ENCODE data around the gene KDM4C.

DNA sequence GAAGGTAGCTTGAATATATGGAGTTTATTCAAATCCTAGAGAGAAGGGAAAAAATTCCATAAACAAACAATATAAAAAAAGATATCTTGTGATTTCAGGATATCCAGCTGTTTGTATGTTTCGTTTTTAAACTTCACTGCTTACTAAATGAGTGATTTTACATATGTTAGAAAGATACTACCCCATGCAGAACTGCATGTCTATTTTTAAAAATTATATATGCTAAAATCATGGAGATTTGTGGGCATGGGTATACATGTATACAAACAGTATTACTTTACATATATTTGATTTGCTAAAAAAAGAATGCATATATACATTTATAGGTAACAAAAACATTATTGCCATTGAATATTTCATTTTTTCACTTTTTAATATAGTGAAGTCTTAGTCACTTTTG lies 178.3 kb downstream of the KDM4C start:
- TF ChIP-seq, protein P1, sequence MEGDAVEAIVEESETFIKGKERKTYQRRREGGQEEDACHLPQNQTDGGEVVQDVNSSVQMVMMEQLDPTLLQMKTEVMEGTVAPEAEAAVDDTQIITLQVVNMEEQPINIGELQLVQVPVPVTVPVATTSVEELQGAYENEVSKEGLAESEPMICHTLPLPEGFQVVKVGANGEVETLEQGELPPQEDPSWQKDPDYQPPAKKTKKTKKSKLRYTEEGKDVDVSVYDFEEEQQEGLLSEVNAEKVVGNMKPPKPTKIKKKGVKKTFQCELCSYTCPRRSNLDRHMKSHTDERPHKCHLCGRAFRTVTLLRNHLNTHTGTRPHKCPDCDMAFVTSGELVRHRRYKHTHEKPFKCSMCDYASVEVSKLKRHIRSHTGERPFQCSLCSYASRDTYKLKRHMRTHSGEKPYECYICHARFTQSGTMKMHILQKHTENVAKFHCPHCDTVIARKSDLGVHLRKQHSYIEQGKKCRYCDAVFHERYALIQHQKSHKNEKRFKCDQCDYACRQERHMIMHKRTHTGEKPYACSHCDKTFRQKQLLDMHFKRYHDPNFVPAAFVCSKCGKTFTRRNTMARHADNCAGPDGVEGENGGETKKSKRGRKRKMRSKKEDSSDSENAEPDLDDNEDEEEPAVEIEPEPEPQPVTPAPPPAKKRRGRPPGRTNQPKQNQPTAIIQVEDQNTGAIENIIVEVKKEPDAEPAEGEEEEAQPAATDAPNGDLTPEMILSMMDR (conservative IDR thresholded peaks at IDR 0.05; ENCODE audit: low read depth, low read length), result no peak
- no peak for TF ChIP-seq EZH2 (IDR thresholded peaks at IDR 0.05; ENCODE audit: borderline replicate concordance, low read depth, low read length, poor library complexity, severe bottlenecking)
